Measurements from ENCODE around the gene FRAS1.
"Not testable (repeated sequence)": the region's sequence is repeated elsewhere in the genome, so short reads cannot be mapped to it uniquely, and the experiment has no call there.

FRAS1 gene

GRCh38 chr4:78121338-78121904, 64.3 kb downstream of the FRAS1 start:
- Histone ChIP-seq H3K27me3 (ENCODE audit: insufficient read depth, low read length) (no peaks in the 10 kb centered on the region), H3K4me1 (ENCODE audit: insufficient read depth, low read length) (no peaks in the 10 kb centered on the region), H3K9ac (ENCODE audit: low read depth, low read length) (no peak overlapping the region), H3K36me3 (ENCODE audit: insufficient read depth, low read length) (no peaks in the 10 kb centered on the region), H3K27ac (ENCODE audit: low read depth, low read length) (no peak overlapping the region), H3K4me3 (ENCODE audit: low read length) (no peak overlapping the region), H3K9me3 (ENCODE audit: insufficient read depth, low read depth, low read length) (no peaks in the 10 kb centered on the region)
- WGBS = 96% methylated on average over 4 of the region's 4 CpGs

GRCh38 chr4:78125834-78126331, 68.8 kb downstream of the FRAS1 start:
- H3K9me3 ChIP-seq (ENCODE audit: insufficient read depth, low read depth, low read length); H3K4me3 ChIP-seq (ENCODE audit: low read length); H3K9ac ChIP-seq (ENCODE audit: low read depth, low read length); H3K27ac ChIP-seq (ENCODE audit: low read depth, low read length); H3K36me3 ChIP-seq (ENCODE audit: insufficient read depth, low read length); H3K27me3 ChIP-seq (ENCODE audit: insufficient read depth, low read length); H3K4me1 ChIP-seq (ENCODE audit: insufficient read depth, low read length): not testable (repeated sequence)
- 58% methylated on average over 6 of the region's 6 CpGs for WGBS

GRCh38 chr4:78129383-78130108, 72.4 kb downstream of the FRAS1 start:
- WGBS = 91% methylated on average over 1 of the region's 1 CpG
- Histone ChIP-seq H3K9me3 (ENCODE audit: insufficient read depth, low read depth, low read length) (no peaks in the 10 kb centered on the region), H3K27ac (ENCODE audit: low read depth, low read length) (no peak overlapping the region), H3K27me3 (ENCODE audit: insufficient read depth, low read length) (no peaks in the 10 kb centered on the region), H3K4me3 (ENCODE audit: low read length) (no peak overlapping the region), H3K36me3 (ENCODE audit: insufficient read depth, low read length) (no peaks in the 10 kb centered on the region), H3K4me1 (ENCODE audit: insufficient read depth, low read length) (peaks cover 19% of the 10 kb centered on the region; the same call in 1 of the 2 replicates), H3K9ac (ENCODE audit: low read depth, low read length) (no peak overlapping the region)

- Histone ChIP-seq H3K27ac (ENCODE audit: low read depth, low read length) (no peak overlapping the region), H3K9ac (ENCODE audit: low read depth, low read length) (no peak overlapping the region), H3K4me1 (ENCODE audit: insufficient read depth, low read length) (peaks cover 19% of the 10 kb centered on the region), H3K36me3 (ENCODE audit: insufficient read depth, low read length) (no peaks in the 10 kb centered on the region), H3K27me3 (ENCODE audit: insufficient read depth, low read length) (no peaks in the 10 kb centered on the region), H3K4me3 (ENCODE audit: low read length) (no peak overlapping the region), H3K9me3 (ENCODE audit: insufficient read depth, low read depth, low read length) (no peaks in the 10 kb centered on the region)
- 95% methylated on average over 3 of the region's 3 CpGs for WGBS
These were observed 74.3 kb downstream of the FRAS1 start for GRCh38 chr4:78131403-78131802.

GRCh38 chr4:78136109-78137081, 79.3 kb downstream of the FRAS1 start:
- Histone ChIP-seq H3K4me3 (ENCODE audit: low read length) (no peak overlapping the region), H3K9me3 (ENCODE audit: insufficient read depth, low read depth, low read length) (no peaks in the 10 kb centered on the region), H3K4me1 (ENCODE audit: insufficient read depth, low read length) (peaks cover 8% of the 10 kb centered on the region)

GRCh38 chr4:78137532-78137931, 80.4 kb downstream of the FRAS1 start:
- Histone ChIP-seq H3K4me3 (ENCODE audit: low read length) (no peak overlapping the region), H3K4me1 (ENCODE audit: insufficient read depth, low read length) (no peaks in the 10 kb centered on the region; the same call in 1 of the 2 replicates), H3K27me3 (ENCODE audit: insufficient read depth, low read length) (no peaks in the 10 kb centered on the region), H3K36me3 (ENCODE audit: insufficient read depth, low read length) (no peaks in the 10 kb centered on the region), H3K9ac (ENCODE audit: low read depth, low read length) (no peak overlapping the region), H3K27ac (ENCODE audit: low read depth, low read length) (no peak overlapping the region), H3K9me3 (ENCODE audit: insufficient read depth, low read depth, low read length) (no peaks in the 10 kb centered on the region)
- WGBS = 91% methylated on average over 1 of the region's 1 CpG

More at GRCh38 chr4:78136109-78137081, 79.3 kb downstream of the FRAS1 start:
- H3K27me3 ChIP-seq (ENCODE audit: insufficient read depth, low read length) = no peaks in the 10 kb centered on the region
- no peak overlapping the region for H3K9ac ChIP-seq (ENCODE audit: low read depth, low read length)
- no peaks in the 10 kb centered on the region for H3K36me3 ChIP-seq (ENCODE audit: insufficient read depth, low read length)
- H3K27ac ChIP-seq (ENCODE audit: low read depth, low read length) = no peak overlapping the region
- 93% methylated on average over 8 of the region's 8 CpGs for WGBS

- Histone ChIP-seq H3K36me3 (ENCODE audit: insufficient read depth, low read length) (no peaks in the 10 kb centered on the region), H3K27ac (ENCODE audit: low read depth, low read length) (no peak overlapping the region), H3K4me1 (ENCODE audit: insufficient read depth, low read length) (no peaks in the 10 kb centered on the region; the same call in 1 of the 2 replicates), H3K9me3 (ENCODE audit: insufficient read depth, low read depth, low read length) (no peaks in the 10 kb centered on the region), H3K9ac (ENCODE audit: low read depth, low read length) (no peak overlapping the region), H3K27me3 (ENCODE audit: insufficient read depth, low read length) (no peaks in the 10 kb centered on the region), H3K4me3 (ENCODE audit: low read length) (no peak overlapping the region)
- 100% methylated on average over 3 of the region's 3 CpGs for WGBS
These were observed 81.1 kb downstream of the FRAS1 start for GRCh38 chr4:78138252-78138651.

GRCh38 chr4:78143634-78144033, 86.5 kb downstream of the FRAS1 start:
- H3K36me3 ChIP-seq (ENCODE audit: insufficient read depth, low read length) = no peaks in the 10 kb centered on the region
- no peak overlapping the region for H3K4me3 ChIP-seq (ENCODE audit: low read length)
- WGBS = 85% methylated on average over 2 of the region's 2 CpGs

GRCh38 chr4:78145008-78145407, 87.9 kb downstream of the FRAS1 start:
- WGBS = 92% methylated on average over 3 of the region's 4 CpGs
- no peaks in the 10 kb centered on the region for H3K9me3 ChIP-seq (ENCODE audit: insufficient read depth, low read depth, low read length)

More at GRCh38 chr4:78143634-78144033, 86.5 kb downstream of the FRAS1 start:
- H3K4me1 ChIP-seq (ENCODE audit: insufficient read depth, low read length) = peaks cover 16% of the 10 kb centered on the region
- no peak overlapping the region for H3K27ac ChIP-seq (ENCODE audit: low read depth, low read length)
- H3K27me3 ChIP-seq (ENCODE audit: insufficient read depth, low read length) = no peaks in the 10 kb centered on the region
- H3K9ac ChIP-seq (ENCODE audit: low read depth, low read length) = no peak overlapping the region
- H3K9me3 ChIP-seq (ENCODE audit: insufficient read depth, low read depth, low read length) = no peaks in the 10 kb centered on the region

GRCh38 chr4:78145622-78146021, 88.5 kb downstream of the FRAS1 start:
- WGBS = 70% methylated on average over 10 of the region's 10 CpGs
- H3K27ac ChIP-seq (ENCODE audit: low read depth, low read length) = no peak overlapping the region
- no peaks in the 10 kb centered on the region for H3K36me3 ChIP-seq (ENCODE audit: insufficient read depth, low read length)

More at GRCh38 chr4:78145008-78145407, 87.9 kb downstream of the FRAS1 start:
- no peak overlapping the region for H3K4me3 ChIP-seq (ENCODE audit: low read length)
- H3K4me1 ChIP-seq (ENCODE audit: insufficient read depth, low read length) = peaks cover 27% of the 10 kb centered on the region
- no peaks in the 10 kb centered on the region for H3K27me3 ChIP-seq (ENCODE audit: insufficient read depth, low read length)
- no peak overlapping the region for H3K27ac ChIP-seq (ENCODE audit: low read depth, low read length)
- H3K36me3 ChIP-seq (ENCODE audit: insufficient read depth, low read length) = no peaks in the 10 kb centered on the region
- H3K9ac ChIP-seq (ENCODE audit: low read depth, low read length) = no peak overlapping the region

More at GRCh38 chr4:78145622-78146021, 88.5 kb downstream of the FRAS1 start:
- Histone ChIP-seq H3K9me3 (ENCODE audit: insufficient read depth, low read depth, low read length) (no peaks in the 10 kb centered on the region), H3K4me3 (ENCODE audit: low read length) (no peak overlapping the region), H3K9ac (ENCODE audit: low read depth, low read length) (no peak overlapping the region), H3K4me1 (ENCODE audit: insufficient read depth, low read length) (peaks cover 27% of the 10 kb centered on the region), H3K27me3 (ENCODE audit: insufficient read depth, low read length) (no peaks in the 10 kb centered on the region)

All from HUES64 (cell line).